IPS-18c (cell line): Measurements from ENCODE around the gene TRIM28.

Experiments used
- H3K4me3 ChIP-seq: 2 replicates; pipeline ENCODE4 v1.7.0; 2013; ENCODE audit warnings: low read depth, mild to moderate bottlenecking, low read length, moderate library complexity; ENCODE audit not compliant: insufficient read depth
- H3K9me3 ChIP-seq: one replicate; pipeline ENCODE4 v1.6.1; 2013; ENCODE audit warnings: mild to moderate bottlenecking, low read length, moderate library complexity; ENCODE audit not compliant: control insufficient read depth, insufficient read depth

The TRIM28 gene

DNA sequence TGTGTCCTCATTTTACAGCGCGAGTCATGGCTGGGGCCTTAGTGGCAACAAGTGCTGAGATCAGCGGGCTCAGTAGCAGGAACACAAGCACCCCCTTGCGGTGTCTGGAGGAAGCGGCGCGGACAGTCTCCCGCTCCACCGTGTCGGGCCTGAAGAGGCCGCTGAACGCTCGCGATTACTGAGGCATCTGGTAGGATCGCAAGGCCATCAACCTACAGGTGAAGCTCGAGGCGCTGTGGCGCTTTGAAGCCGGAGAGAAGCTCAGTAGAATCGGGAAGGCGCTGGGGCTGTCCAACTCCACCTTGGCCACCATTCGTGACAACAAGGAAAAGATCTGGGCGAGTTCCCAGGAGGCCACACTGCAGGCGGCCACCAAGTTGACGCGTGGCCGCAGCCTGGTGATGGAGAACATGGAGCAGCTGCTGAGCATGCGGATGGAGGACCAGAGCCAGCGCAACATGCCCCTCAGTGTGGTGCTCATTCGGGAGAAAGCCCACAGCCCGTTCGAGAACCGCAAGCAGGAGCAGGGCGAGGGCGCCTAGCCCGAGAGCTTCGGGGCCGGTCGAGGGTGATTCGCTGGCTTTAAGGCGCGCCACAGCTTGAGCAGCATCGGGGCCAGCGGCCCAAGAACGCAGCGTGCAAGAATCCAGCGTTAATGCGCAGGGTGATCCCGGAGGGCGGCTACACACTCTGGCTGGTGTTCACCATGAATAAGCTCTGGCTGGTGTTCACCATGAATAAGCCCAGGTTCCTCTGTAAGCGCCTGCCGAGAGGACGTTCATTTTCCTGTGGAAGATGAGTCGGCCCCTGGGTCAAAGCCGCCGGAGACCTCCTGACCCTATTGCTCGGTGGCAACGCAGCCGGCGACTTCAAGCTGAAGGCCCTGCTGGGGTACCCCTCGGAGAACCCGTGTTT is 37.6 kb downstream of the TRIM28 start:
- H3K9me3 ChIP-seq = no peaks in the 10 kb centered on the region
- H3K4me3 ChIP-seq = no peak overlapping the region

DNA sequence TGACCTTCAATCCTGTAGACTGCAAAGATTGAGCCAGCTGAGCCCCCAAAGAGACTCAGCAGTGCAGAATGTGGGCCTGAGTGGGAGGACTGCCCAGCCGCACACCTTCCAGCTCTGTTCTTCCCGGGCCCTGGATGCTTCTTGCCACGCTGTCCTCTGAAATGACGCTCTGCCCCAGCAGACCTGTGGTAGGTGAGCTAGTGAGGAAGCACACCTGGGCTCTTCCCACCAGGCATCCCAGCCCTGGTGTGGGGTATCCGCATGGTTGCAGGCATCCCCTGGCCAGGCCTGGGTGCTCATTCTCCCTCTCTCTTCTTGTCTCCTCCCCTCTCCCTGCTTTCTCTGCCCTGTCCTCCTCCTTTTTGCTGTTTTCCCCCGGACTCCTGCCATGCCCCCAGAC is 39.1 kb downstream of the TRIM28 start:
- H3K9me3 ChIP-seq = no peaks in the 10 kb centered on the region
- no peak overlapping the region for H3K4me3 ChIP-seq

DNA sequence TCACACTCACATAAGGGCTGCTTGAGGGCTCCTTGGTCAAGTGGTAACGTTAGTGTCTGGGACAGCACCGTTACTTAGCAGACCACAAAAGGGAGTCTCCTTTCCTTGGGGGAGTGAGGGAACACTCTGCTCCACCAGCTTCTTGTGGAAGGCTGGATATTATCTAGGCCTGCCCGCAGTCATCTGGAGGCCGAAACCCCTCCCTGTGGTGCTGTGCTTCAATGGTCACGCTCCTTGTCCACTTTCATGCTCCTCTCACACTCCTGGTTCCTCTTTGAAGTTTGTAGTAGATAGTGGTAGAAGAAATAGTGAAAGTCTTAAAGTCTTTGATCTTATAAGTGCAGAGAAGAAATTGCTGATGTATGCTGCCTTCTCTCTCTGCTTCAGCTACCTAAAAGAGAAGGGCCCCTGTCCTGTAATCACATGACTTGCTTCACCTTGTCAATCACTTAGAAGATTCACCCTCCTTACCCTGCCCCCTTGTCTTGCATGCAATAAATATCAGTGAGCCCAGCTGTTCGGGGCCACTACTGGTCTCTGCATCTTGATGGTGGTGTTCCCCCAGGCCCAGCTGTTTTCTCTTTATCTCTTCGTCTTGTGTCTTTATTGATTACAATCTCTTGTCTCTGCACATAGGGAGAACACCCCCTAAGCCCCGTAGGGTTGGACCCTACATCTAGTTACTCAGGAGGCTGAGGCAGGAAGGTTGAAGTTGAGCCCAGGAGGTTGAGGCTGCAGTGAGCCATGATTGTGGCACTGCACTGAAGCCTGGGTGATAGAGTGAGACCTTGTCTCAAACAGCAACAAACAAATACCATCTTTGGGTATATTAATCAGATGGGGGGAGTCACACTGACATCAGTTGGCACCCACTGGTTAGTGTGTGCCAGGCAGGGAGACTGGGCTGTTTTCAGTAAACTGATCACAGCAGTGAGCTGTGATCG is 40.9 kb downstream of the TRIM28 start:
- no peaks in the 10 kb centered on the region for H3K9me3 ChIP-seq

DNA sequence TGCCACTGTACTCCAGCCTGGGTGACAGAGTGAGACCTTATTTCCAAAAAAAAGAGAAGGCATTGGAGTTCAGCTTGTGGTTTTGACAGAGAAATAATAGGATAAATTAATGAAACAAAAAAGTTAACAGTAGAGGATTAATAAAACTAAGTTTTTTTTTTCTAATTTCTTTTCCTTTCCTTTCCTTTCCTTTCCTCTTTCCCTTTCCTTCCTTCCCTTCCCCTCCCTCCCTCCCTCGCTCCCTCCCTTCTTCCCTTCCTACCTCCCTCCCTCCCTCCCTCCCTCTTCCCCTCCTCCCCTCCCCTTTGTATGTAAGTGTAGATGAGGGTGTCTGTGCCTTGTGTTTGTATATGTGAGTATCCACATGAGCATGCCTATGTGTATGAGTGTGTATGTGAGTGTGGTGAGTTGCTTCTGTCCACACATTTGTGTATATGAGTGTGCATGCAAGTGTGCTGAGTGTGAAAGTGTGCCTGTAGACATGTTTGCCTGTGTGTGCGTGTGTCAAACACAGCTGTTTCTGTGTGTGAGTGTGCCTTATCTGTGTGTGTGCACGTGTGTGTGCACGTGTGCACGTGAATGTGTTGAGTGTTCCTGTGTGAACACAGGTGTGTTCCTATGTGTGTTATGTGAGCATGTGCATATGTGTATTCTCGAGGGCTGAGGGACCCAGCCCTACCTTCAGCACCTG is 41.7 kb downstream of the TRIM28 start:
- H3K9me3 ChIP-seq = no peaks in the 10 kb centered on the region
- H3K4me3 ChIP-seq = no peak overlapping the region

More for the DNA sequence above, 40.9 kb downstream of the TRIM28 start:
- H3K4me3 ChIP-seq = no peak overlapping the region

DNA sequence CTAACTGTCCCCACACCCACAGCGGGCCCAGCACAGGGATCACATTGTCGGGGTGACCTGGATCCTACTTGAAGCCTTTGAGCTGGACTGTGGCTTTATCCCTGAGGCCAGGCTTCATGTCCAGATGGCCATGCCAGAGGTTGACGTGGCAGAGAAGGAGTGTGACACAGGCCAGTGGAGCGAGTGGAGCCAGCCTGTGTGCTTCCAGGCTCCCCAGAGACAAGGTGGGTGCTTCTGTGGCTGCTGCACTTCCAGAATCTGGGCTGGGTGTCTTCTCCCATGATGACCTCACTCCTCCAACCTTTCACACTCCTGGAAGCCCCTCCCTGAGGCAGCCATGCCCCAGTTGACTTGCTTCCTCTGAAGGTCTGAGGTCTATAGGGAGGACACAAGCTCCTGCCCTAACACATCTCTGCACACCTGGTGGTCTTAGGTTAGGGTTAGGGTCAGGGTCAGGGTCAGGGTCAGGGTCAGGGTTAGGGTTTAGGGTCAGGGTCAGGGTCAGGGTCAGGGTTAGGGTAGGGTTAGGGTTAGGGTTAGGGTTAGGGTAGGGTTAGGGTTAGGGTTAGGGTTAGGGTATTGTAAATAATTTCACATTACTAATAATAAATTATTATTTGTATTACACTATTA is 42.4 kb downstream of the TRIM28 start:
- Histone ChIP-seq H3K4me3 (no peak overlapping the region), H3K9me3 (no peaks in the 10 kb centered on the region)
